ENCODE results near the gene ANK2.

ANK2 gene

DNA sequence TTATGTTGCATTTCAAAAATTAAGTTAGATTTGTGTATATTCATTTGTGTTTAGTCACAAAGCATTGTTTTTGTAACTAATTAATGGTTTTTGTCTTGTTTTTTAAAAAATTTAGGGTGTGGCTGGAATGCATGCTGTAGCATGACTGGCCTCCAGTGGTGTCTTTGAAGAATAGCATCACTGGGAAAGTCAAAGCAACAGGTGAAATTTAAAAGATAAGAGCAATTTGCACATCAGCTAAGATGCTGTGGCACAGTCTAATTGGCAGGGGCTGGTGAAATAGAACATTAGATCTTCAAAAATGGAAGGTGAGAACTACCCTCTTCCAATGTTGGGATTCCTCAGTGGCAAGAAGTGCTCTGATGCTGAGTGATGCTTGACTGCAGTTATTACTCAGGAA is 45.3 kb downstream of the ANK2 start:
- no peaks in the 10 kb centered on the region for H3K9me3 Mint-ChIP-seq

GRCh38 chr4:113101669-113102068 is 52.2 kb downstream of the ANK2 start:
- Mint-ChIP-seq H3K4me3 (no peak overlapping the region), H3K36me3 (ENCODE audit: low read depth) (no peaks in the 10 kb centered on the region), H3K9me3 (no peaks in the 10 kb centered on the region), H3K27ac (no peak overlapping the region), H3K4me1 (ENCODE audit: low read depth) (no peaks in the 10 kb centered on the region), H3K27me3 (no peaks in the 10 kb centered on the region)

More for the DNA sequence above, 45.3 kb downstream of the ANK2 start:
- Mint-ChIP-seq H3K27me3 (peaks cover 3% of the 10 kb centered on the region), H3K4me1 (ENCODE audit: low read depth) (no peaks in the 10 kb centered on the region), H3K27ac (no peak overlapping the region), H3K4me3 (no peak overlapping the region), H3K36me3 (ENCODE audit: low read depth) (no peaks in the 10 kb centered on the region)

DNA sequence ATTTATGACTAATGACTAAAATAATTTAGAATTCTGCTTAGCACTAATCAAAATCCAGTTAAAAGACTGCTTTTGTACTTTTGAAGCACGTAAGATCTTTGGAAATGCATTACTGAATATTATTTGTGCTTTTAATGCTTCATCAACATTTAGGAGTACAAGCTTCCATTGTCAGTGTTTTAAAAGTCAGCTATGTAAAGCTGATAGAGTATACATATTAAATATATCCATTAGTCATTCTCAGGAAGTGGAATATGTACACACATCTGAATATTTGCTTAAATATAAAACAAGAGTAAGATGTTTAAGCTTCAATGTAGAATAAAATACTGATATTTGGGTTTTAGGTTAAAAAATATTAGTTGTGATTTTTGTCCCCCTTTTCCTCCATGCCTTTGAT is 54.1 kb downstream of the ANK2 start:
- Mint-ChIP-seq H3K27me3 (no peaks in the 10 kb centered on the region), H3K27ac (no peak overlapping the region), H3K4me3 (no peak overlapping the region), H3K4me1 (ENCODE audit: low read depth) (no peaks in the 10 kb centered on the region), H3K36me3 (ENCODE audit: low read depth) (no peaks in the 10 kb centered on the region), H3K9me3 (no peaks in the 10 kb centered on the region)

DNA sequence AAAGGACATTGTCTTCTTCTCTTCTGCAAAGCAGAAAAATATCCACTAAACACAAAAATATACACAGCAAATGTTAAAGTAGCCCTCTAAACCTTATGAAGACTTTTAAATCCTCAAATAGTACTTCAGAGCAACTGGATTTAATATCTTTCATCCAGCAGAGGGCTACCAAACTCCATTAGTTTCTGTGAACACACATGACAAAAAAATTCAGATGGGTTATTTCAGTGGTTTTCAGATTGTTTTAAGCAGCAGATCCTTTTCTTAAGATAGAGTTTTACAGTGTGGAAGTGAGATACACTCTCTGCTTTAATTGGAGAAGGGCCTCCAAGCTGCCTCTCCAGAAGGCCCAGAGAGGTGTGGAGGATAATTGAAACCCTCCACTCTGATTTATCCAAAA is 56.7 kb downstream of the ANK2 start:
- Mint-ChIP-seq H3K9me3 (no peaks in the 10 kb centered on the region), H3K27ac (no peak overlapping the region), H3K4me3 (no peak overlapping the region), H3K4me1 (ENCODE audit: low read depth) (no peaks in the 10 kb centered on the region), H3K36me3 (ENCODE audit: low read depth) (no peaks in the 10 kb centered on the region), H3K27me3 (no peaks in the 10 kb centered on the region)

- Mint-ChIP-seq H3K27me3 (no peaks in the 10 kb centered on the region), H3K9me3 (no peaks in the 10 kb centered on the region), H3K4me3 (no peak overlapping the region), H3K36me3 (ENCODE audit: low read depth) (no peaks in the 10 kb centered on the region), H3K27ac (no peak overlapping the region), H3K4me1 (ENCODE audit: low read depth) (no peaks in the 10 kb centered on the region)
Measured at GRCh38 chr4:113109106-113109718, 59.8 kb downstream of the ANK2 start.

GRCh38 chr4:113112338-113112978 is 63.0 kb downstream of the ANK2 start:
- no peak overlapping the region for H3K4me3 Mint-ChIP-seq
- no peak overlapping the region for H3K27ac Mint-ChIP-seq
- H3K4me1 Mint-ChIP-seq (ENCODE audit: low read depth), result no peaks in the 10 kb centered on the region
- peaks cover 5% of the 10 kb centered on the region for H3K27me3 Mint-ChIP-seq
- H3K36me3 Mint-ChIP-seq (ENCODE audit: low read depth), result no peaks in the 10 kb centered on the region
- no peaks in the 10 kb centered on the region for H3K9me3 Mint-ChIP-seq

DNA sequence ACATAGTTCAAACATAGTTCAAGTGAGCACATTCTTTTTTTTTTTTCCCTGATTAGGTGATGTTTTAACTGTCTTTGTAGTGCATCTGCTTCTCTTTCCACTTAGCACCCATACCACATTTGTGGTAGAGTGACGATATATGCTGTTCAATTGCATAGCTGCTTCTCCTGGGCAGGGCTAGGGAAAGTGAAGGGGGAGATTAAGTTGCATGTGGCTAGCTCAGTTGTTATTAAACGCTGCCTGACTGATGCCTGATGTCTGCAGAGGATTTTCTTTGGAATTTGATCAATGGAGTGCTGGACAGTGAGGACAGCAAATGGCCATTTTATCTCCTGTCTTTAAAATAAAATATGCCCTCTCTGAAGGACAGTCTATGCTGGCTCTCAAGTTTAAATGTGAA is 63.7 kb downstream of the ANK2 start:
- H3K4me3 Mint-ChIP-seq, result no peak overlapping the region
- H3K27me3 Mint-ChIP-seq, result peaks cover 5% of the 10 kb centered on the region
- no peaks in the 10 kb centered on the region for H3K4me1 Mint-ChIP-seq (ENCODE audit: low read depth)
- no peaks in the 10 kb centered on the region for H3K9me3 Mint-ChIP-seq
- H3K36me3 Mint-ChIP-seq (ENCODE audit: low read depth), result no peaks in the 10 kb centered on the region
- no peak overlapping the region for H3K27ac Mint-ChIP-seq

DNA sequence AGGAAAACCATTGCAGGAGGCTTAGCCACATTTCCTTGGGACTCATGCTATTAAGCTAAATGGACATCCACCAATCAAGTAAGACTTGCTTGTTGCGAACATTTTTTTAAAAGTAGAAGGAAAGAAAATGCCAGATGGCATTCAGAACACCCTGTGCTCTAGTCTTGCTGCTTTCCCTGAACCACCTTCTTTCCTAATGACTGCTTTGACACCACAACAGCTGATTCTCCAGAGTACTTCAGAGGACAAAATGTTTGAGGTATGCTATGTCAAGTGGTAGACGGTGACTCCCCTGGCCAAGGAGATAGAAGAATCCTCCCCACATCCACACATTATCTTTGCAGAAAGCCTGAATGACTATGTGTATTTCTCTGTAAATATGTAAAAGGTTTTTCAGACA is 65.4 kb downstream of the ANK2 start:
- no peak overlapping the region for H3K4me3 Mint-ChIP-seq
- no peaks in the 10 kb centered on the region for H3K36me3 Mint-ChIP-seq (ENCODE audit: low read depth)
- H3K27me3 Mint-ChIP-seq, result peaks cover 5% of the 10 kb centered on the region
- no peak overlapping the region for H3K27ac Mint-ChIP-seq
- H3K9me3 Mint-ChIP-seq, result no peaks in the 10 kb centered on the region
- no peaks in the 10 kb centered on the region for H3K4me1 Mint-ChIP-seq (ENCODE audit: low read depth)

GRCh38 chr4:113116414-113117357 is 67.2 kb downstream of the ANK2 start:
- Mint-ChIP-seq H3K9me3 (no peaks in the 10 kb centered on the region), H3K36me3 (ENCODE audit: low read depth) (no peaks in the 10 kb centered on the region), H3K4me1 (ENCODE audit: low read depth) (no peaks in the 10 kb centered on the region), H3K27ac (no peak overlapping the region), H3K27me3 (peaks cover 5% of the 10 kb centered on the region), H3K4me3 (no peak overlapping the region)

DNA sequence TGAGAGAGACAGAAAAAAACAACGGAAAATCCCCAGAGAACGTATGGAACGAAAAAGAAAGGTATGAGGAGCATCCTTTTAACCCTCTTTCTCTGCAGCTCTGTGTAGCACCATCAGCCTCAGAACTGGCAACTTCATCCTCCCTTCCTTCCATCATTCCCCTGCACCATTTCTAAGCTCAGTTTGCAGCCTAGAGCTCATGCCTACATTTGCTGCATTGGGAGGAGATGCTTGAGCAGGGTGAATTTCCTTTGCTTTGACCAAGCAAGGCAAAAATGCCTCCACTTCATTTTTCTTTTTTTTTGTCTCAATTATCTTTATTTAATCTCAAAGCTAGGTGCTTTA is 67.9 kb downstream of the ANK2 start:
- Mint-ChIP-seq H3K4me1 (ENCODE audit: low read depth) (no peaks in the 10 kb centered on the region), H3K27me3 (peaks cover 9% of the 10 kb centered on the region), H3K36me3 (ENCODE audit: low read depth) (no peaks in the 10 kb centered on the region), H3K4me3 (no peak overlapping the region), H3K27ac (no peak overlapping the region), H3K9me3 (no peaks in the 10 kb centered on the region)

GRCh38 chr4:113122066-113122465 is 72.6 kb downstream of the ANK2 start:
- no peaks in the 10 kb centered on the region for H3K9me3 Mint-ChIP-seq
- H3K27ac Mint-ChIP-seq, result no peak overlapping the region
- no peaks in the 10 kb centered on the region for H3K4me1 Mint-ChIP-seq (ENCODE audit: low read depth)
- no peak overlapping the region for H3K4me3 Mint-ChIP-seq
- H3K27me3 Mint-ChIP-seq, result peaks cover 6% of the 10 kb centered on the region
- H3K36me3 Mint-ChIP-seq (ENCODE audit: low read depth), result no peaks in the 10 kb centered on the region

GRCh38 chr4:113125418-113125817 is 76.0 kb downstream of the ANK2 start:
- H3K4me1 Mint-ChIP-seq (ENCODE audit: low read depth), result no peaks in the 10 kb centered on the region
- no peak overlapping the region for H3K4me3 Mint-ChIP-seq
- H3K27ac Mint-ChIP-seq, result no peak overlapping the region
- no peaks in the 10 kb centered on the region for H3K36me3 Mint-ChIP-seq (ENCODE audit: low read depth)
- no peaks in the 10 kb centered on the region for H3K9me3 Mint-ChIP-seq
- peaks cover 10% of the 10 kb centered on the region for H3K27me3 Mint-ChIP-seq

- Mint-ChIP-seq H3K36me3 (ENCODE audit: low read depth) (no peaks in the 10 kb centered on the region), H3K4me1 (ENCODE audit: low read depth) (no peaks in the 10 kb centered on the region), H3K27me3 (peaks cover 15% of the 10 kb centered on the region), H3K9me3 (peaks cover 4% of the 10 kb centered on the region), H3K27ac (no peak overlapping the region), H3K4me3 (no peak overlapping the region)
Measured at GRCh38 chr4:113131136-113131535, 81.7 kb downstream of the ANK2 start.

- no peaks in the 10 kb centered on the region for H3K4me1 Mint-ChIP-seq (ENCODE audit: low read depth)
- H3K27me3 Mint-ChIP-seq, result peaks cover 15% of the 10 kb centered on the region
- no peak overlapping the region for H3K27ac Mint-ChIP-seq
- no peak overlapping the region for H3K4me3 Mint-ChIP-seq
- peaks cover 4% of the 10 kb centered on the region for H3K9me3 Mint-ChIP-seq
- H3K36me3 Mint-ChIP-seq (ENCODE audit: low read depth), result no peaks in the 10 kb centered on the region
Measured at GRCh38 chr4:113131621-113132020, 82.2 kb downstream of the ANK2 start.

DNA sequence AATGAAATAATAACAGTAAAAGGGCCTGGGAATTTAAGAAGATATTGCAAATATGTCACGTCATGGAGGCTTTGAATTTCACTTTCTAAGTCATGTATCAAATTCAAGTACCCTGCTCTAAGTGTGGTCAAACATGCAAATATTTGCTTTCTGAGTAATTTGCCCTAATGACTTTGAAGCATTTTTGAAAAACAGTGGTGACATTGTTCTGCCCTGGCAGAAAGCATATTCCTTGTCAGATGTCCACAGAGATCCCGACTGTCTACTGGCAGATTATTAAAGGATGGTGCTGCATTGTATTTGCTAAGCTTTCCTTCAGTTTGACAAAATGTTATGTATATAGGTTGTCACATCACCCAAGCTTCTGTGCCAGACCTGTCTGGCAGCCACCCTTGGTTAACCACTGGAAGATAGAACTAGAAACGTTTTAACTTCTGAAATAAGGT is 92.5 kb downstream of the ANK2 start:
- no peak overlapping the region for H3K4me3 Mint-ChIP-seq
- H3K4me1 Mint-ChIP-seq (ENCODE audit: low read depth), result no peaks in the 10 kb centered on the region
- no peaks in the 10 kb centered on the region for H3K36me3 Mint-ChIP-seq (ENCODE audit: low read depth)
- H3K9me3 Mint-ChIP-seq, result no peaks in the 10 kb centered on the region
- H3K27ac Mint-ChIP-seq, result no peak overlapping the region
- H3K27me3 Mint-ChIP-seq, result no peaks in the 10 kb centered on the region
